Nephron (organoid): Measurements from ENCODE around the gene CKAP4.

Experiments
- H3K27ac Mint-ChIP-seq, 3 experiments: 2 replicates each; pipeline ENCODE4 v1.8.0; 2020; ENCODE audit warnings: mixed read lengths in 3 of 3, mild to moderate bottlenecking in 2 of 3, moderate library complexity in 1 of 3
- H3K27me3 Mint-ChIP-seq: 2 replicates; pipeline ENCODE4 v1.8.0; 2021; ENCODE audit warnings: low read depth, mild to moderate bottlenecking, moderate library complexity, mixed read lengths
- H3K36me3 Mint-ChIP-seq: 2 replicates; pipeline ENCODE4 v1.8.0; 2020; ENCODE audit warnings: low read depth, mixed read lengths
- H3K4me1 Mint-ChIP-seq: 2 replicates; pipeline ENCODE4 v1.8.0; 2020; ENCODE audit warnings: mixed read lengths
- H3K4me3 Mint-ChIP-seq, 3 experiments: 2 replicates each; pipeline ENCODE4 v1.8.0; 2020; ENCODE audit warnings: mild to moderate bottlenecking in 3 of 3, mixed read lengths in 3 of 3, moderate library complexity in 2 of 3
- H3K9me3 Mint-ChIP-seq: 2 replicates; pipeline ENCODE4 v1.8.0; 2020; ENCODE audit warnings: mixed read lengths
- CTCF ChIP-seq, 3 experiments: fragments of 200-600 bp; sonication (generic); IDR thresholded peaks; one replicate each; pipeline ENCODE4 v1.5.0; 2021; ENCODE audit warnings: antibody characterized with exemption in 3 of 3; ENCODE audit not compliant: unreplicated experiment in 3 of 3

CKAP4 gene

DNA sequence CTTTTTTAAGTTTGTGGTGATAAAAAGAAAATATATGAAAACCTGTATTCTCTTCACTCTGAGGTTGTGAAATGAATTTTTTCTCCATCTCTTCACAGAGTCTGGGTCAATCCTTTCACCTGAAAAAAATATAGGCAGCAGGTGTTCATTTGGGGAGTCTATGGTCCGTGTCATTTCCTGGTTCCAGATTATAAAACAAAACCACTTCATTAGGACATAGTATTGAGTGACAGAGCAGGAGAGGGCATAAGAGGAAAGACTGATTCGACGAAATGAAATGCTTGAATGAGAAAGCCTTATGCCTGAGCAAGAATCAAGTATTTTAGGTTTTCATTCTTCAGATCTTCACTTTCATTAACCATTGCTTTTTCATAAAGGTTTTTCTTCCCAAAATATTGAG is 57.2 kb downstream of the CKAP4 start:
- no peaks in the 10 kb centered on the region for H3K36me3 Mint-ChIP-seq
- no peak for TF ChIP-seq CTCF (IDR thresholded peaks at IDR 0.05; ENCODE audit: unreplicated experiment in 3 of 3)
- peaks cover 8% of the 10 kb centered on the region for H3K4me1 Mint-ChIP-seq
- no peaks in the 10 kb centered on the region for H3K27me3 Mint-ChIP-seq
- no peaks in the 10 kb centered on the region for H3K9me3 Mint-ChIP-seq
- H3K4me3 Mint-ChIP-seq: no peak overlapping the region
- H3K27ac Mint-ChIP-seq: peak overlapping the region in 1 of 3 experiments; percentile 13

DNA sequence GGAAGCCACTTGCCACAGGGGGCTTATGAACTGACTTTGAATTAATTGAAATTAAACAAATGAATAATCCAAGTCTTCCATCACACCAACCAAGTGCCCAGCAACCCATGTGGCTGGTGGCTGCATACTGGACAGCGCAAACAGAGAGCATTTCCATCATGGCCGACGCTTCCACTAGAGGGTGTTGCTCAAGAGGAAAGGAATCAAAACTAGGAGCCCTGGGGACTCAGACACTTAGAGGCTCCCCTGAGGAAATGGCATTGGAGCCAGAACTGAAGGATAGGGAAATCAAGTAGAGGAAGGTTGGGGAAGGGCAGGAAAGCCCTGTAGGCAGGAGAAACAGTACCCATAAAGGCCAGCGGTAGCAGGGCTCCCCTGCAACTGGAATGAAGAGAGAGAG is 58.5 kb downstream of the CKAP4 start:
- Mint-ChIP-seq H3K27me3 (no peaks in the 10 kb centered on the region), H3K9me3 (no peaks in the 10 kb centered on the region), H3K27ac (no peak overlapping the region), H3K36me3 (no peaks in the 10 kb centered on the region), H3K4me1 (peaks cover 3% of the 10 kb centered on the region), H3K4me3 (no peak overlapping the region)
- TF ChIP-seq CTCF (IDR thresholded peaks at IDR 0.05; ENCODE audit: unreplicated experiment in 3 of 3): no peak

DNA sequence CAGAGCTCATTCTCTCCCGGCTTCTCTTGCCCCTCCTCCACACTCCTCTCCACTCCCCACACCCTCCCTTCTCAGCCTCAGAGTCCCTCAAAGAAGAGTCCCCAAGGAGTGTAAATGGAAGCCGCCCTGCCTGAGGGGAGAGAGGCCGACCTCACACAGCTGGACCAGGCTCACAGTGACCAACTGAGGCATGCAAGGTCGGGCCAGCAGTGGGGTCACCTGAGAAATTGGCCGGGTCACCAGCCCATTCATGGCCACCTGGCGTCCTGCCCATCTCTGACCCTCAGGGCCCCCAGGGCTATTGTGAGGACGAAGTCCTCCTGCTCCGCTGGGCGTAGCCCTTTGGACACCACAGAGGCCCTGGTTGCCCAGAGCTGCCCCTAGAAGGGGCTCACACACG is 59.6 kb downstream of the CKAP4 start:
- H3K36me3 Mint-ChIP-seq: no peaks in the 10 kb centered on the region
- H3K4me1 Mint-ChIP-seq: peaks cover 4% of the 10 kb centered on the region
- no peak overlapping the region for H3K27ac Mint-ChIP-seq
- no peak overlapping the region for H3K4me3 Mint-ChIP-seq
- H3K27me3 Mint-ChIP-seq: no peaks in the 10 kb centered on the region
- H3K9me3 Mint-ChIP-seq: no peaks in the 10 kb centered on the region
- TF ChIP-seq CTCF (IDR thresholded peaks at IDR 0.05; ENCODE audit: unreplicated experiment in 3 of 3): no peak
